ENCODE results near the gene HS3ST5.
"Not testable (repeated sequence)": the region's sequence is repeated elsewhere in the genome, so short reads cannot be mapped to it uniquely, and the experiment has no call there.

HS3ST5 gene

DNA sequence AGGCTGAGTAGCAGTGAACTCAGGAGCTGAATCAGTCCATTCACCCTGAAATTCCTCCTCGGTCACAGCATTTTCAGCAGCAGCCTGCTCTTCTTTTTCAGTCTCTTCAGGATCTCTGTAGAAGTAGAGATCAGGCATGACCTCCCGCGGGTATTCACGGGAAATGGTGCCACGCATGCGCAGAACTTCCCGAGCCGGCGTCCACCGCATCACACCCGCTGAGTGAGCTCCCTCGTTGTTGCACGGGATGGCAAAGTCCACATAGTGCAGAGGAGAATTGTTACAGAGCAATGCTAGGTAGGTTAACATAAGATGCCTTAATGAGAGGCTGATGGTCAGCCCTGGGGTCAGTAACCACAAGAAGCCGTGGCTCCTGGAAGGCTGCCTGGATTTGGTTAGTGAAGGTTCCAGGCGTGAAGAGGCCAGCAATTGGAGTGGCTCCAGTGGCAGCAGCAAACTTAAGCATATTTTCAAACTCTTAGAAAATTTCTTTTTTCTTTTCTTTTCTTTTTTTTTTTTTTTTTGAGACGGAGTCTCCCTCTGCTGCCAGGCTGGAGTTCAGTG lies 258.4 kb downstream of the HS3ST5 start:
- no peaks in the 10 kb centered on the region for H3K4me1 ChIP-seq (ENCODE audit: low read length)
- H2AFZ ChIP-seq (ENCODE audit: low read depth, low read length) = no peak overlapping the region
- H3K27ac ChIP-seq (ENCODE audit: low read length) = no peak overlapping the region
- H3K9ac ChIP-seq (ENCODE audit: low read length) = no peak overlapping the region
- no peak overlapping the region for H3K4me3 ChIP-seq (ENCODE audit: low read length)
- no peaks in the 10 kb centered on the region for H3K36me3 ChIP-seq (replicated peaks; ENCODE audit: low read depth, low read length)
- no peak for TF ChIP-seq EZH2phosphoT487 (IDR thresholded peaks at IDR 0.05; ENCODE audit: low read depth)
- TF ChIP-seq, protein P1, sequence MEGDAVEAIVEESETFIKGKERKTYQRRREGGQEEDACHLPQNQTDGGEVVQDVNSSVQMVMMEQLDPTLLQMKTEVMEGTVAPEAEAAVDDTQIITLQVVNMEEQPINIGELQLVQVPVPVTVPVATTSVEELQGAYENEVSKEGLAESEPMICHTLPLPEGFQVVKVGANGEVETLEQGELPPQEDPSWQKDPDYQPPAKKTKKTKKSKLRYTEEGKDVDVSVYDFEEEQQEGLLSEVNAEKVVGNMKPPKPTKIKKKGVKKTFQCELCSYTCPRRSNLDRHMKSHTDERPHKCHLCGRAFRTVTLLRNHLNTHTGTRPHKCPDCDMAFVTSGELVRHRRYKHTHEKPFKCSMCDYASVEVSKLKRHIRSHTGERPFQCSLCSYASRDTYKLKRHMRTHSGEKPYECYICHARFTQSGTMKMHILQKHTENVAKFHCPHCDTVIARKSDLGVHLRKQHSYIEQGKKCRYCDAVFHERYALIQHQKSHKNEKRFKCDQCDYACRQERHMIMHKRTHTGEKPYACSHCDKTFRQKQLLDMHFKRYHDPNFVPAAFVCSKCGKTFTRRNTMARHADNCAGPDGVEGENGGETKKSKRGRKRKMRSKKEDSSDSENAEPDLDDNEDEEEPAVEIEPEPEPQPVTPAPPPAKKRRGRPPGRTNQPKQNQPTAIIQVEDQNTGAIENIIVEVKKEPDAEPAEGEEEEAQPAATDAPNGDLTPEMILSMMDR (IDR thresholded peaks at IDR 0.05; ENCODE audit: low read depth, low read length) = no peak
- no peaks in the 10 kb centered on the region for H3K9me3 ChIP-seq (ENCODE audit: insufficient read depth, low read length)
- H4K20me1 ChIP-seq (ENCODE audit: insufficient read depth, low read length) = no peaks in the 10 kb centered on the region
- no peak overlapping the region for H3K4me2 ChIP-seq (ENCODE audit: low read length)
- H3K27me3 ChIP-seq (ENCODE audit: low read depth, low read length) = no peaks in the 10 kb centered on the region
- H3K79me2 ChIP-seq (ENCODE audit: low read length) = no peaks in the 10 kb centered on the region

GRCh38 chr6:114083251-114083650 lies 259.6 kb downstream of the HS3ST5 start:
- Histone ChIP-seq H3K9me3 (ENCODE audit: insufficient read depth, low read length) (no peaks in the 10 kb centered on the region), H3K27me3 (ENCODE audit: low read depth, low read length) (no peaks in the 10 kb centered on the region), H3K27ac (ENCODE audit: low read length) (no peak overlapping the region), H2AFZ (ENCODE audit: low read depth, low read length) (no peak overlapping the region), H3K36me3 (replicated peaks; ENCODE audit: low read depth, low read length) (no peaks in the 10 kb centered on the region), H3K9ac (ENCODE audit: low read length) (no peak overlapping the region), H3K4me2 (ENCODE audit: low read length) (no peak overlapping the region), H3K4me3 (ENCODE audit: low read length) (no peak overlapping the region), H4K20me1 (ENCODE audit: insufficient read depth, low read length) (no peaks in the 10 kb centered on the region), H3K79me2 (ENCODE audit: low read length) (no peaks in the 10 kb centered on the region), H3K4me1 (ENCODE audit: low read length) (no peaks in the 10 kb centered on the region)
- TF ChIP-seq, protein P1 (IDR thresholded peaks at IDR 0.05; ENCODE audit: low read depth, low read length) = no peak
- no peak for TF ChIP-seq EZH2phosphoT487 (IDR thresholded peaks at IDR 0.05; ENCODE audit: low read depth)

- no peaks in the 10 kb centered on the region for H3K9me3 ChIP-seq (ENCODE audit: insufficient read depth, low read length)
- no peak overlapping the region for H3K4me3 ChIP-seq (ENCODE audit: low read length)
- no peaks in the 10 kb centered on the region for H3K79me2 ChIP-seq (ENCODE audit: low read length)
- H3K27ac ChIP-seq (ENCODE audit: low read length) = no peak overlapping the region
- H2AFZ ChIP-seq (ENCODE audit: low read depth, low read length) = no peak overlapping the region
- no peak overlapping the region for H3K9ac ChIP-seq (ENCODE audit: low read length)
- H3K4me1 ChIP-seq (ENCODE audit: low read length) = no peaks in the 10 kb centered on the region
- no peak overlapping the region for H3K4me2 ChIP-seq (ENCODE audit: low read length)
- no peaks in the 10 kb centered on the region for H4K20me1 ChIP-seq (ENCODE audit: insufficient read depth, low read length)
- H3K36me3 ChIP-seq (replicated peaks; ENCODE audit: low read depth, low read length) = no peaks in the 10 kb centered on the region
- TF ChIP-seq, protein P1 (IDR thresholded peaks at IDR 0.05; ENCODE audit: low read depth, low read length) = no peak
- TF ChIP-seq EZH2phosphoT487 (IDR thresholded peaks at IDR 0.05; ENCODE audit: low read depth) = no peak
- no peaks in the 10 kb centered on the region for H3K27me3 ChIP-seq (ENCODE audit: low read depth, low read length)
Measured at GRCh38 chr6:114081730-114082129, 261.1 kb downstream of the HS3ST5 start.

- no peaks in the 10 kb centered on the region for H3K27me3 ChIP-seq (ENCODE audit: low read depth, low read length)
- no peak overlapping the region for H2AFZ ChIP-seq (ENCODE audit: low read depth, low read length)
- H3K27ac ChIP-seq (ENCODE audit: low read length) = no peak overlapping the region
- no peaks in the 10 kb centered on the region for H3K79me2 ChIP-seq (ENCODE audit: low read length)
- no peaks in the 10 kb centered on the region for H3K36me3 ChIP-seq (replicated peaks; ENCODE audit: low read depth, low read length)
- no peaks in the 10 kb centered on the region for H3K4me1 ChIP-seq (ENCODE audit: low read length)
- H3K9me3 ChIP-seq (ENCODE audit: insufficient read depth, low read length) = no peaks in the 10 kb centered on the region
- no peak overlapping the region for H3K9ac ChIP-seq (ENCODE audit: low read length)
- no peak overlapping the region for H3K4me2 ChIP-seq (ENCODE audit: low read length)
- no peak for TF ChIP-seq EZH2phosphoT487 (IDR thresholded peaks at IDR 0.05; ENCODE audit: low read depth)
- TF ChIP-seq, protein P1 (IDR thresholded peaks at IDR 0.05; ENCODE audit: low read depth, low read length) = no peak
- no peaks in the 10 kb centered on the region for H4K20me1 ChIP-seq (ENCODE audit: insufficient read depth, low read length)
- no peak overlapping the region for H3K4me3 ChIP-seq (ENCODE audit: low read length)
Measured at GRCh38 chr6:114080891-114081510, 261.8 kb downstream of the HS3ST5 start.

GRCh38 chr6:114080410-114080809 lies 262.4 kb downstream of the HS3ST5 start:
- not testable (repeated sequence) for H3K4me3 ChIP-seq (ENCODE audit: low read length); H3K79me2 ChIP-seq (ENCODE audit: low read length); H2AFZ ChIP-seq (ENCODE audit: low read depth, low read length); H3K9me3 ChIP-seq (ENCODE audit: insufficient read depth, low read length); H3K9ac ChIP-seq (ENCODE audit: low read length); H3K36me3 ChIP-seq (replicated peaks; ENCODE audit: low read depth, low read length); H3K4me1 ChIP-seq (ENCODE audit: low read length); H3K4me2 ChIP-seq (ENCODE audit: low read length); H3K27me3 ChIP-seq (ENCODE audit: low read depth, low read length); H3K27ac ChIP-seq (ENCODE audit: low read length); H4K20me1 ChIP-seq (ENCODE audit: insufficient read depth, low read length)

All from OCI-LY3 (cell line).